NCI-H128 (cell line): ENCODE measurements around the gene PTPN7.
"Not testable (repeated sequence)": the region's sequence is repeated elsewhere in the genome, so short reads cannot be mapped to it uniquely, and the experiment has no call there.

ENCODE experiments used
- DNase-seq: peaks from one replicate; lab custom pipeline; 2025; ENCODE audit not compliant: unreplicated experiment; lab: John Stamatoyannopoulos, UW

PTPN7 gene

GRCh38 chr1:202154148-202154765 lies 6.1 kb downstream of the PTPN7 start:
- no peak for DNase-seq

- DNase-seq = no peak
Observed at GRCh38 chr1:202153284-202153683, 7.1 kb downstream of the PTPN7 start.

GRCh38 chr1:202152399-202152798 lies 8.0 kb downstream of the PTPN7 start:
- DNase-seq = no peak

GRCh38 chr1:202151045-202151444 lies 9.4 kb downstream of the PTPN7 start:
- no peak for DNase-seq

- no peak for DNase-seq
Observed at GRCh38 chr1:202150602-202151001, 9.8 kb downstream of the PTPN7 start.

- DNase-seq = no peak
Observed at GRCh38 chr1:202150187-202150586, 10.2 kb downstream of the PTPN7 start.

- DNase-seq = no peak
Observed at GRCh38 chr1:202149566-202149965, 10.8 kb downstream of the PTPN7 start.

- DNase-seq = no peak
Observed at GRCh38 chr1:202148391-202148790, 12.0 kb downstream of the PTPN7 start.

GRCh38 chr1:202146993-202147392 lies 13.4 kb downstream of the PTPN7 start:
- DNase-seq = no peak

GRCh38 chr1:202146279-202146678 lies 14.1 kb downstream of the PTPN7 start:
- no peak for DNase-seq

- DNase-seq = not testable (repeated sequence)
Observed at GRCh38 chr1:202145744-202146140, 14.7 kb downstream of the PTPN7 start.

GRCh38 chr1:202145068-202145743 lies 15.2 kb downstream of the PTPN7 start:
- no peak for DNase-seq

- peak; percentile 65 for DNase-seq
Observed at GRCh38 chr1:202144402-202145067, 15.9 kb downstream of the PTPN7 start, which contains the start of gene ARL8A. ARL8A (minus strand) TSS chr1:202144737; CDS start chr1:202144572, 165 bp downstream.

- no peak for DNase-seq
Observed at GRCh38 chr1:202143768-202144401, 16.5 kb downstream of the PTPN7 start.

GRCh38 chr1:202143011-202143767 lies 17.2 kb downstream of the PTPN7 start:
- DNase-seq = no peak

GRCh38 chr1:202141468-202141867 lies 18.9 kb downstream of the PTPN7 start:
- not testable (repeated sequence) for DNase-seq

GRCh38 chr1:202140833-202141232 lies 19.6 kb downstream of the PTPN7 start:
- no peak for DNase-seq

GRCh38 chr1:202135221-202135721 lies 25.1 kb downstream of the PTPN7 start:
- peak; percentile 59 for DNase-seq

GRCh38 chr1:202134645-202135172 lies 25.7 kb downstream of the PTPN7 start:
- DNase-seq = no peak

- DNase-seq = no peak
Observed at GRCh38 chr1:202133989-202134388, 26.4 kb downstream of the PTPN7 start.
